KMS-11 (cell line): ENCODE measurements around the gene FLT3.

Experiments
- H2AFZ ChIP-seq: fragments of 200-600 bp; sonication (generic); 2 replicates; pipeline ENCODE4 v1.6.1; 2016; ENCODE audit warnings: antibody characterized with exemption, mixed run types, low read depth
- H3K27ac ChIP-seq: fragments of 200-600 bp; sonication (generic); 2 replicates; pipeline ENCODE4 v1.6.1; 2016; ENCODE audit warnings: mild to moderate bottlenecking, mixed run types
- H3K27me3 ChIP-seq: fragments of 200-600 bp; sonication (generic); 2 replicates; pipeline ENCODE4 v1.6.1; 2017; ENCODE audit warnings: mild to moderate bottlenecking, low read depth, mixed run types, moderate library complexity; ENCODE audit not compliant: insufficient read depth
- H3K36me3 ChIP-seq: fragments of 200-600 bp; sonication (generic); 2 replicates; pipeline ENCODE4 v1.6.1; 2017; ENCODE audit warnings: mild to moderate bottlenecking, mixed run types; ENCODE audit not compliant: insufficient read depth
- H3K4me1 ChIP-seq: fragments of 200-600 bp; sonication (generic); 2 replicates; pipeline ENCODE4 v1.6.1; 2016; ENCODE audit warnings: mild to moderate bottlenecking, low read depth, mixed run types; ENCODE audit not compliant: poor library complexity, severe bottlenecking
- H3K4me2 ChIP-seq: fragments of 200-600 bp; sonication (generic); 2 replicates; pipeline ENCODE4 v1.7.0; 2016; ENCODE audit warnings: mild to moderate bottlenecking, mixed run types
- H3K4me3 ChIP-seq: fragments of 200-600 bp; sonication (generic); IDR thresholded peaks from 2 replicates; pipeline ENCODE4 v1.6.1; 2017; ENCODE audit warnings: low read depth, low read length, mixed read lengths; ENCODE audit not compliant: insufficient read depth
- H3K79me2 ChIP-seq: fragments of 200-600 bp; sonication (generic); 2 replicates; pipeline ENCODE4 v1.6.1; 2016; ENCODE audit warnings: low read depth, mixed run types; ENCODE audit not compliant: insufficient read depth
- H3K9ac ChIP-seq: fragments of 200-600 bp; sonication (generic); 2 replicates; pipeline ENCODE4 v1.6.1; 2016; ENCODE audit warnings: mild to moderate bottlenecking, mixed run types
- H4K20me1 ChIP-seq: fragments of 200-600 bp; sonication (generic); 2 replicates; pipeline ENCODE4 v1.6.1; 2016; ENCODE audit warnings: mild to moderate bottlenecking, mixed run types; ENCODE audit not compliant: insufficient read depth
- TF ChIP-seq, protein P1 (sequence below): fragments of 200-600 bp; sonication (generic); conservative IDR thresholded peaks from 2 replicates; pipeline ENCODE4 v1.6.1; 2017; ENCODE audit warnings: low read depth, mild to moderate bottlenecking, antibody characterized with exemption, low read length, moderate library complexity, mixed read lengths

The FLT3 gene

DNA sequence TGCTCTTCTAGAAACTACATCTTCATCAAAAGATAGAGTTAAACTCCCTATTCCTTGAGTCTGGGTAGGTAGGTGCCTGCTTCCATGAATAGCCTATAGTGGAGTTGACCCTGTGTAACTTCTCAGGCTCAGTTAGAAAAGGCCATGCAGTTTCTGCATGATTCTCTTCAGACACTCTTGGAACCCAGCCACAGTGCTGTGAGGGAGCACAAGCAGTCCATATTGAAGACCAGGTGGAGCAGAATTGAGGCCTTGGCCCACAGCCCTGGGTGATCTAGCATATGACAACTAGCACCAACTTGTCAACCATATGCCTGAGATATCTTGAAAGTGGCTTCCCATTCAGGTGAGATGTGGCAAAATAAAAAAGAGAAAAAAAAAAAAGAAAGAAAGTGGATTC is 27.7 kb upstream of the FLT3 start:
- no peak overlapping the region for H3K4me3 ChIP-seq

DNA sequence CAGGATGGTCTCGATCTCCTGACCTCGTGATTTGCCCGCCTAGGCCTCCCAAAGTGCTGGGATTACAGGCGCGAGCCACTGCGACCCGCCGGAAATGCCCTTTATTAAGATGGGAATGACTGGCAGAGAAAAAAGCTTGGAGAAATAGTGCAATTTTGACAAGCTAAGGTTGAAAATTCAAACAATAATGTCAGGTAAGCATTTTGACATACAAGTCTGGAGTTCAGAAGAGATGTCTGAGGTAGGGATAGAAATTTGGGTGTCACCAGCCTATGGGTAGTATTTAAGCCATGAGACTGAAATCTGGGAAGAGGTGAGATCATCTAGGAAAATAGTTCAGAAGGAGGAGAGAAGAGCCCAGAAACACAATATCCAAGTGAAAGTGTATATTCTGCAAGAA is 20.8 kb upstream of the FLT3 start:
- H3K79me2 ChIP-seq: no peaks in the 10 kb centered on the region
- no peak overlapping the region for H2AFZ ChIP-seq
- no peak overlapping the region for H3K27ac ChIP-seq
- H3K36me3 ChIP-seq: no peaks in the 10 kb centered on the region
- no peak overlapping the region for H3K9ac ChIP-seq
- H3K4me1 ChIP-seq: peaks cover 6% of the 10 kb centered on the region
- H3K4me3 ChIP-seq: no peak overlapping the region
- TF ChIP-seq, protein P1, sequence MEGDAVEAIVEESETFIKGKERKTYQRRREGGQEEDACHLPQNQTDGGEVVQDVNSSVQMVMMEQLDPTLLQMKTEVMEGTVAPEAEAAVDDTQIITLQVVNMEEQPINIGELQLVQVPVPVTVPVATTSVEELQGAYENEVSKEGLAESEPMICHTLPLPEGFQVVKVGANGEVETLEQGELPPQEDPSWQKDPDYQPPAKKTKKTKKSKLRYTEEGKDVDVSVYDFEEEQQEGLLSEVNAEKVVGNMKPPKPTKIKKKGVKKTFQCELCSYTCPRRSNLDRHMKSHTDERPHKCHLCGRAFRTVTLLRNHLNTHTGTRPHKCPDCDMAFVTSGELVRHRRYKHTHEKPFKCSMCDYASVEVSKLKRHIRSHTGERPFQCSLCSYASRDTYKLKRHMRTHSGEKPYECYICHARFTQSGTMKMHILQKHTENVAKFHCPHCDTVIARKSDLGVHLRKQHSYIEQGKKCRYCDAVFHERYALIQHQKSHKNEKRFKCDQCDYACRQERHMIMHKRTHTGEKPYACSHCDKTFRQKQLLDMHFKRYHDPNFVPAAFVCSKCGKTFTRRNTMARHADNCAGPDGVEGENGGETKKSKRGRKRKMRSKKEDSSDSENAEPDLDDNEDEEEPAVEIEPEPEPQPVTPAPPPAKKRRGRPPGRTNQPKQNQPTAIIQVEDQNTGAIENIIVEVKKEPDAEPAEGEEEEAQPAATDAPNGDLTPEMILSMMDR: no peak
- no peak overlapping the region for H3K4me2 ChIP-seq
- no peaks in the 10 kb centered on the region for H3K27me3 ChIP-seq
- H4K20me1 ChIP-seq: no peaks in the 10 kb centered on the region

More for the DNA sequence above, 27.7 kb upstream of the FLT3 start:
- H3K9ac ChIP-seq: no peak overlapping the region
- no peak overlapping the region for H3K27ac ChIP-seq
- TF ChIP-seq, protein P1: no peak
- no peaks in the 10 kb centered on the region for H3K79me2 ChIP-seq
- H3K36me3 ChIP-seq: no peaks in the 10 kb centered on the region
- H2AFZ ChIP-seq: no peak overlapping the region
- no peaks in the 10 kb centered on the region for H3K27me3 ChIP-seq
- H3K4me2 ChIP-seq: no peak overlapping the region
- no peaks in the 10 kb centered on the region for H4K20me1 ChIP-seq
- no peaks in the 10 kb centered on the region for H3K4me1 ChIP-seq

DNA sequence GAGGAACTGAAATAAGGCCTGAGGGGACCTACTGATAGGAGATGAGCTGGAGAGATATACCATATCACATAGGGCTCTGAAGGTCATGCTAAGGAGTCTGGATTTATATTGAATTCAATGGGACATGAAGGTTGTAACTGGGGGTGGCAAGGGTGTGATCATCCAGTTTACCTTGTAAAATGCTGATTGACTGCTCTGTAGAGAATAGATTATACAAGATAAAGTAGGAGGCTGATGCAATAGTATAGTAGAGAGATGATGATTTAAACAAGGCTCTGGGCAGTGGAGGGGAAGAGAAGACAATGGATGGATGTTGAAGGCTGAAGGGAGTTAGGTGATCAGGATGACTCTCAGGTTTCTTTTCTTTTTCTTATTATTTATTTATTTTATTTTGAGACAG is 19.9 kb upstream of the FLT3 start:
- Histone ChIP-seq H3K4me3 (no peak overlapping the region), H3K27ac (no peak overlapping the region), H3K27me3 (no peaks in the 10 kb centered on the region), H3K4me2 (no peak overlapping the region), H3K4me1 (peaks cover 6% of the 10 kb centered on the region), H2AFZ (no peak overlapping the region), H3K9ac (no peak overlapping the region), H3K79me2 (no peaks in the 10 kb centered on the region), H3K36me3 (no peaks in the 10 kb centered on the region), H4K20me1 (no peaks in the 10 kb centered on the region)
- TF ChIP-seq, protein P1: no peak

DNA sequence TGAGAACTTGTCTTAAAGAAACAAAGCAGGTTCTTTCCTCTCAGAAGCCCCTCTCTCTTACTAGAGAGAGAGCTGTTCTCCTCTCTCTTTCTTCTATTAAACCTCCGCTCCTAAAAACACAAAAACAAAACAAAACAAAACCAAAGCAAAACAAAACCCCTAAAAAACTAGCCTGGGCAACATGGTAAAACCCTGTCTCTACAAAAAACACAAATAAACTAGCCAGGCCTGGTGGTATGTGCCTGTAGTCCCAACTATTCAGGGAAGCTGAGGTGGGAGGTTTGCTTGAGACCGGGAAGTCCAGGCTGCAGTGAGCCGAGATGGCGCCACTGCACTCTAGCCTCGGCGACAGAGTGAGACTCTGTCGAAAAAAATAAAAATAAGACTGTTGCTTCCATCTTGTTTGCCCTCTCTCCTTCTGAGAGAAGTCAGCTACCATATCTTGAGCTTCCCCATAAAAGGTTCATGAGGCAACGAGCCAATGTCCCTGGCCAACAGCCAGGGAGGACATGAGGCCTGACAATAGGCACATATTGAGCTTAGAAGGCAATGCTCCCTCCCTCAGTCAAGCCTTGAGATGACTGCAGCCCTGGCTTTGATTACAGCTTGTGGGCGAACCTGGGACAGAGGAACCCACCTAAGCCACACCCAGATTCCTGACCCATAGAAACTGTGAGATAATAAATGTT is 17.5 kb upstream of the FLT3 start:
- Histone ChIP-seq H4K20me1 (no peaks in the 10 kb centered on the region), H3K9ac (no peak overlapping the region), H3K27ac (no peak overlapping the region), H3K79me2 (no peaks in the 10 kb centered on the region), H3K4me3 (no peak overlapping the region), H3K4me2 (no peak overlapping the region), H3K4me1 (peaks cover 6% of the 10 kb centered on the region), H2AFZ (no peak overlapping the region), H3K27me3 (no peaks in the 10 kb centered on the region), H3K36me3 (no peaks in the 10 kb centered on the region)
- TF ChIP-seq, protein P1: no peak
